ENCODE results near the gene MED13L.

- TF ChIP-seq BHLHE40 (IDR thresholded peaks at IDR 0.05; ENCODE audit: low read depth, low read length) (no peak), CTCF (conservative IDR thresholded peaks at IDR 0.05; ENCODE audit: low read depth, low read length) (no peak), RFX5 (IDR thresholded peaks at IDR 0.05; ENCODE audit: low read depth, low read length) (no peak), USF2 (IDR thresholded peaks at IDR 0.05; ENCODE audit: low read depth, low read length) (no peak), POLR2A (IDR thresholded peaks at IDR 0.05; ENCODE audit: low read depth, low read length) (no peak), RCOR1 (IDR thresholded peaks at IDR 0.05; ENCODE audit: insufficient replicate concordance, low read length) (no peak)
Observed at GRCh38 chr12:116210131-116210530, 67.4 kb downstream of the MED13L start.
